22Rv1 (cell line): Measurements from ENCODE around the gene CABLES1.

Source experiments
- CTCF ChIP-seq: fragments of 450-650 bp; IDR thresholded peaks from 2 replicates; pipeline ENCODE4 v1.5.1; 2017; ENCODE audit warnings: mild to moderate bottlenecking
- ZFX ChIP-seq: fragments of 450-650 bp; IDR thresholded peaks from 2 replicates; pipeline ENCODE4 v1.6.1; 2017; ENCODE audit warnings: antibody characterized with exemption, borderline replicate concordance

DNA sequence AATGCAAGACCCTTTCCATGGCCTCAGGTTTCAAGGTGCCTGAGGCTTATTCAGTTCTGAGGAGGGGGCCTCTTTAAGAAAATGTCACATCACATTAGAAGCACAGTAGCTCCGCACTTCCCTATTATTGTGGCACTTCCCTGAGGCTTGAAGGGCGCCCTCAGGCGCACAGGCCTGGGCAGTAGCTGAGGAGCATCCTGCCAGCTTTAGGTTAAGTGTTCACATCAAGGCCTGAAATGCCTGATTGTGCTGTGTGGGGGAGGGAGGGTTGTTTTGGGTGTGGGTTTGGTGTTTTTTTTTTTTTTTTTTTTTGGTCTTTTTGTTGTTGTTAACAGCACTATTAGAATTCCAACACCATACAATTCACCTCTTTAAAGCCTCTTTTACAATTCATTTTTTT lies 107.9 kb downstream of the CABLES1 start:
- TF ChIP-seq CTCF = no peak
- TF ChIP-seq ZFX = no peak
